ENCODE results near the gene ZNF649.

Gene ZNF649

GRCh38 chr19:51887522-51888498, 17.0 kb downstream of the ZNF649 start, which contains the start of gene ZNF577:
Gene ZNF577 (minus strand): TSS chr19:51887951. CDS start chr19:51880382, 7,569 bp downstream.
- no peak for DNase-seq

- no peak for DNase-seq
Measured at GRCh38 chr19:51884713-51885112, 20.1 kb downstream of the ZNF649 start.

GRCh38 chr19:51882518-51882917, 22.3 kb downstream of the ZNF649 start:
- no peak for DNase-seq

GRCh38 chr19:51873097-51873496, 31.7 kb downstream of the ZNF649 start:
- no peak for DNase-seq

GRCh38 chr19:51861870-51862622, 42.8 kb downstream of the ZNF649 start:
- DNase-seq, result no peak

All from Kasumi-1 (cell line).